ENCODE measurements around the gene OCSTAMP. TPM values are rescaled to one million over a fixed set of nuclear protein-coding genes. Genes with fewer than 3 reads are reported as not detected.

Gene OCSTAMP
- total RNA-seq, 2 experiments from 2014 or later, result not detected

- no peak overlapping the region for H3K4me3 Mint-ChIP-seq
- intact Hi-C loops (cut with DNase I, micrococcal nuclease), result no loop called here
These were observed 1.8 kb downstream of the OCSTAMP start for GRCh38 chr20:46548688-46549087.

GRCh38 chr20:46547995-46548394 lies 2.5 kb downstream of the OCSTAMP start:
- peaks cover 0 to 6% of the 10 kb centered on the region in 2 experiments for H3K27me3 ChIP-seq (ENCODE audit: control insufficient read depth in 1 of 2, insufficient read depth in 2 of 2, low read length in 2 of 2)
- no peak overlapping the region for H3K27ac ChIP-seq (ENCODE audit: low read depth in 1 of 2, low read length in 2 of 2)
- no peaks in the 10 kb centered on the region for H3K36me3 ChIP-seq (ENCODE audit: insufficient read depth, low read length)
- no peak for DNase-seq
- Mint-ChIP-seq H3K27ac (no peak overlapping the region), H3K4me3 (no peak overlapping the region), H3K9me3 (no peaks in the 10 kb centered on the region), H3K27me3 (peaks cover 6% of the 10 kb centered on the region), H3K36me3 (ENCODE audit: low read depth) (no peaks in the 10 kb centered on the region), H3K4me1 (ENCODE audit: low read depth) (peaks cover 6% of the 10 kb centered on the region)
- ChIA-PET CTCF (no interaction called here), POLR2A (no interaction called here)
- no peak overlapping the region for H3K4me3 ChIP-seq (ENCODE audit: low read length)
- H3K4me1 ChIP-seq (ENCODE audit: insufficient read depth, low read length), result peaks cover 31% of the 10 kb centered on the region
- H3K9me3 ChIP-seq (ENCODE audit: control insufficient read depth in 1 of 2, insufficient read depth in 1 of 2, low read length in 2 of 2), result peaks cover 0 to 3% of the 10 kb centered on the region in 2 experiments
- TF ChIP-seq CTCF (IDR thresholded peaks at IDR 0.05), result no peak
- intact Hi-C loops (cut with DNase I, micrococcal nuclease), result no loop called here
- no peak for ATAC-seq (ENCODE audit: poor library complexity)

More at GRCh38 chr20:46548688-46549087, 1.8 kb downstream of the OCSTAMP start:
- Histone ChIP-seq H3K27me3 (ENCODE audit: control insufficient read depth in 1 of 2, insufficient read depth in 2 of 2, low read length in 2 of 2) (peaks cover 0 to 6% of the 10 kb centered on the region in 2 experiments), H3K4me1 (ENCODE audit: insufficient read depth, low read length) (peaks cover 34% of the 10 kb centered on the region), H3K36me3 (ENCODE audit: insufficient read depth, low read length) (no peaks in the 10 kb centered on the region), H3K9me3 (ENCODE audit: control insufficient read depth in 1 of 2, insufficient read depth in 1 of 2, low read length in 2 of 2) (peaks cover 0 to 3% of the 10 kb centered on the region in 2 experiments), H3K27ac (ENCODE audit: low read depth in 1 of 2, low read length in 2 of 2) (no peak overlapping the region), H3K4me3 (ENCODE audit: low read length) (no peak overlapping the region)
- peaks cover 11% of the 10 kb centered on the region for H3K4me1 Mint-ChIP-seq (ENCODE audit: low read depth)
- no peaks in the 10 kb centered on the region for H3K9me3 Mint-ChIP-seq
- H3K27me3 Mint-ChIP-seq, result peaks cover 5% of the 10 kb centered on the region
- no peak for TF ChIP-seq CTCF (IDR thresholded peaks at IDR 0.05)
- no peak for DNase-seq
- ChIA-PET POLR2A (no interaction called here), CTCF (no interaction called here)
- no peak for ATAC-seq (ENCODE audit: poor library complexity)
- H3K36me3 Mint-ChIP-seq (ENCODE audit: low read depth), result no peaks in the 10 kb centered on the region
- no peak overlapping the region for H3K27ac Mint-ChIP-seq

GRCh38 chr20:46546936-46547335 lies 3.5 kb downstream of the OCSTAMP start:
- no peaks in the 10 kb centered on the region for H3K36me3 ChIP-seq (ENCODE audit: insufficient read depth, low read length)
- peak in 1 of 14 experiments; percentile 4 for DNase-seq
- H3K4me3 Mint-ChIP-seq, result no peak overlapping the region
- peaks cover 20% of the 10 kb centered on the region for H3K4me1 ChIP-seq (ENCODE audit: insufficient read depth, low read length)
- no peak for TF ChIP-seq CTCF (IDR thresholded peaks at IDR 0.05)
- peaks cover 11% of the 10 kb centered on the region for H3K27me3 Mint-ChIP-seq
- H3K9me3 ChIP-seq (ENCODE audit: control insufficient read depth in 1 of 2, insufficient read depth in 1 of 2, low read length in 2 of 2), result peaks cover 0 to 3% of the 10 kb centered on the region in 2 experiments
- H3K4me1 Mint-ChIP-seq (ENCODE audit: low read depth), result no peaks in the 10 kb centered on the region
- H3K4me3 ChIP-seq (ENCODE audit: low read length), result no peak overlapping the region
- no peak for ATAC-seq (ENCODE audit: poor library complexity)
- H3K9me3 Mint-ChIP-seq, result no peaks in the 10 kb centered on the region
- H3K27ac ChIP-seq (ENCODE audit: low read depth in 1 of 2, low read length in 2 of 2), result no peak overlapping the region
- H3K27ac Mint-ChIP-seq, result no peak overlapping the region
- H3K36me3 Mint-ChIP-seq (ENCODE audit: low read depth), result no peaks in the 10 kb centered on the region
- POLR2A ChIA-PET, result no interaction called here
- peaks cover 0 to 6% of the 10 kb centered on the region in 2 experiments for H3K27me3 ChIP-seq (ENCODE audit: control insufficient read depth in 1 of 2, insufficient read depth in 2 of 2, low read length in 2 of 2)
- intact Hi-C loops (cut with DNase I, micrococcal nuclease), result no loop called here
- CTCF ChIA-PET, result no interaction called here

Data from CD4-positive, alpha-beta T cell (primary cell).